Naive thymus-derived CD8-positive, alpha-beta T cell (primary cell): ENCODE results near the gene ATG10. TPM values are rescaled to one million over a fixed set of nuclear protein-coding genes. Genes with fewer than 3 reads are reported as not detected.

ENCODE experiments used
- ATAC-seq, 2 donors: fragments of 150-1000 bp; cut with Tn5 transposase in 1 of 2; sonication (Bioruptor Pico), chemical (Tn5 transposase) in 1 of 2; 1 replicate in 1 of 2; 2 replicates in 1 of 2; pipeline ENCODE4 v1.10.0; 2021; ENCODE audit warnings: mild to moderate bottlenecking in 2 of 2, moderate library complexity in 2 of 2
- POLR2A ChIA-PET: fragments of 350-600 bp; sonication (Branson Sonifier 250); formaldehyde crosslinking; loops from one replicate; lab custom pipeline; 2021; ENCODE audit warnings: antibody characterized with exemption; lab: Charles Lee
- DNase-seq, 10 donors: peaks; one replicate each; pipeline versions ENCODE4 v3.0.0 to v3.0.0-alpha.2; 2020 to 2022
- H3K27ac Mint-ChIP-seq, 10 donors: one replicate each; pipeline ENCODE4 v1.8.0; 2020 to 2022; ENCODE audit warnings: mild to moderate bottlenecking in 10 of 10, mixed read lengths in 10 of 10, moderate library complexity in 4 of 10, inconsistent platforms in 1 of 10
- H3K27me3 Mint-ChIP-seq, 5 donors: one replicate each; pipeline ENCODE4 v1.8.0; 2021 to 2022; ENCODE audit warnings: mixed read lengths in 5 of 5
- H3K36me3 Mint-ChIP-seq, 3 donors: one replicate each; pipeline ENCODE4 v1.8.0; 2020 to 2022; ENCODE audit warnings: mixed read lengths in 3 of 3, mild to moderate bottlenecking in 2 of 3, inconsistent platforms in 1 of 3
- H3K4me1 Mint-ChIP-seq, 4 donors: one replicate each; pipeline ENCODE4 v1.8.0; 2021 to 2022; ENCODE audit warnings: mixed read lengths in 4 of 4
- H3K4me3 Mint-ChIP-seq, 10 donors: one replicate each; pipeline ENCODE4 v1.8.0; 2020 to 2022; ENCODE audit warnings: mild to moderate bottlenecking in 10 of 10, mixed read lengths in 10 of 10, moderate library complexity in 6 of 10, inconsistent platforms in 1 of 10
- H3K9me3 Mint-ChIP-seq, 9 donors: one replicate each; pipeline ENCODE4 v1.8.0; 2020 to 2022; ENCODE audit warnings: mixed read lengths in 9 of 9, mild to moderate bottlenecking in 3 of 9, inconsistent platforms in 1 of 9, moderate library complexity in 1 of 9
- polyA plus RNA-seq, 3 donors: library from polyadenylated mRNA; unstranded; fragments of 300-500 nt; fragmentation: Illumina TruSeq; gene quantifications; one replicate each; pipeline ENCODE4 v1.2.3, GENCODE V29; 2021
- total RNA-seq, 8 experiments: library from RNA in 2 of 8; stranded (reverse) in 2 of 8; gene quantifications; one replicate each; pipeline ENCODE4 v1.2.3 and lab custom pipeline; 2021 to 2026

The ATG10 gene
- total and polyA plus RNA-seq, 5 experiments from 2014 or later = 9.2 to 11.8 (median 9.8) TPM

DNA sequence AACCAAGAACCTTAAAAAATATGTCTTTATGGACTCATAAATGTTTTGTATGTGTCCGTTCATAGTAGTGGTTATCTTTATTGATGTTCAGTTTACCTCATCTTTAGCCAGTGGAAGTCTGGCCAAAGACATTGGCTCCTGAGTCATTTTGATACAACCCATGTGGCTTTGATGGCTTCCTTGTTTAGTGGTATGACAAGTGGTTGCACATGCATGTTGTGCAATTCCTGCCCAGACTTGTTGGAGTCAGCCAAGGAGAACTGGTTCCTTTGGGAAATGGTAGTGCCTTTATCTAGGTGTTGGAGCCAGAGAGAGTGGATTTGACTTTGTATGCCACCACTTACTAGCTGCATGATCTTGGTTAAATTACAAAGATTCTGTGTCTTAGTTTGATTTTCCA lies 212.0 kb downstream of the ATG10 start:
- ATAC-seq = no peak
- H3K27me3 Mint-ChIP-seq = no peaks in the 10 kb centered on the region

DNA sequence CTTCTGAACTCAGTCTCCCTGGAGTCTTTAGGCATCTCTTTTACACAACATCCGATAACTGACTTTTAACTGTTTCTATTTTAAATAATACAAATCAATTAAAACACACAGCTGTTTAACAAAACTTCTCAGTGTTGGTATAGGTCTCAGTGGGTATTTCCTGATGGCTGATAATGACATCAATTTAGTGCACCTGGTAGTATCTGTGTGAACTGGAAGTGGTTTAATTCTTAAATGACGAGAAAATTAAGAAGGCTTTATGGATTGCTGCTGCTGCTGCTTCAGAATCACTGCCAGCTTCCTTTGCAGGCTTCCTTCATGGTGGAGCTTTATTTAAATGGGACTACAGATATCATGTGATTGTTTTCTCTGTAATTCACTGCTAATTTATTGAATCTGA lies 214.0 kb downstream of the ATG10 start:
- no peak for ATAC-seq
- POLR2A ChIA-PET = no interaction called here

More for the DNA sequence above, 212.0 kb downstream of the ATG10 start:
- H3K4me1 Mint-ChIP-seq = no peaks in the 10 kb centered on the region
- peaks cover 18 to 34% (median 30%) of the 10 kb centered on the region in 3 donors for H3K36me3 Mint-ChIP-seq
- POLR2A ChIA-PET = no interaction called here
- no peak overlapping the region for H3K27ac Mint-ChIP-seq
- DNase-seq = no peak
- H3K9me3 Mint-ChIP-seq = peaks cover 0 to 3% (median 0%) of the 10 kb centered on the region in 9 donors
- H3K4me3 Mint-ChIP-seq = no peak overlapping the region

DNA sequence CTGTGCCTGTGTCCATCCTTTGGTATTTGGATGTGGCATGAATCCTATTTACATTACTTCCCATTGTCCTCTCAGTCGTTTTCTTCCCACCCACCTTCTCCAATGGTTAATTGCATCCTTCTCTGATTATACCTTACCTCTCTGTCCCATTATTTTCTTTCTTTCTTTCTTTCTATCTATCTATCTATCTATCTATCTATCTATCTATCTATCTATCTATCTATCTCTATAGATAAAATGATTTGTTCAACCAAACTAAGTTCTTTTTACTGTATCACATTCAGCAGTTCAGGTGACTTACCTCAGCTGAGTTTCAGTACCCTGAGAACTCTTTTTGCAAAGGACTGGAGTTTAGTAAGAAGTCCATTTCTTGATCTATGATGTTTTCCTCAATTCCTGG lies 225.7 kb downstream of the ATG10 start:
- POLR2A ChIA-PET = no interaction called here
- peaks cover 0 to 1% (median 0%) of the 10 kb centered on the region in 4 donors for H3K4me1 Mint-ChIP-seq
- H3K4me3 Mint-ChIP-seq = no peak overlapping the region
- DNase-seq = no peak
- no peak for ATAC-seq
- no peaks in the 10 kb centered on the region for H3K27me3 Mint-ChIP-seq
- H3K9me3 Mint-ChIP-seq = peaks cover 0 to 5% (median 0%) of the 10 kb centered on the region in 9 donors
- peaks cover 0 to 19% (median 0%) of the 10 kb centered on the region in 3 donors for H3K36me3 Mint-ChIP-seq
- H3K27ac Mint-ChIP-seq = peak overlapping the region in 1 of 10 donors; percentile 6

More for the DNA sequence above, 214.0 kb downstream of the ATG10 start:
- Mint-ChIP-seq H3K4me1 (no peaks in the 10 kb centered on the region), H3K4me3 (no peak overlapping the region), H3K27ac (no peak overlapping the region), H3K36me3 (peaks cover 11 to 32% (median 32%) of the 10 kb centered on the region in 3 donors), H3K9me3 (peaks cover 0 to 3% (median 0%) of the 10 kb centered on the region in 9 donors), H3K27me3 (no peaks in the 10 kb centered on the region)
- DNase-seq = no peak

DNA sequence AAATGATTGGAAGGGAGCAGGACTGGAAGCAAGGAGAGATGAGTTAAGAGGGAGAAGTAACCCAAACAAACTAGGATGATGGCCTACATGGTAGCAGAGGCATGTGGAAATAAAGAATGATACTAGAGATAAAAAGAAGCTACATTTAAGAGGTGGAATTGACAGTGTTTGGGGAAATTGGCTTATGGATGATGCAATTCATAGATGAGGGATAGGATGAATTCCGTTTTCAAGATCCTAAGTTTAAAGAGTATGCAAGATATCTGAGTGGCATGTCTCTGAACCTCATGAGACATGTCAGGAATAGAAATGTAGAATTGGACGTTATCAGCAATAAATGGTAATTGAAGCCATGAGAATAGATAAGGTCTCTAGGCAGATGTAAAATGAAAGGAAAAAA lies 232.7 kb downstream of the ATG10 start:
- no peak for DNase-seq
- ATAC-seq = no peak
- no peak overlapping the region for H3K4me3 Mint-ChIP-seq
- H3K4me1 Mint-ChIP-seq = peaks cover 0 to 3% (median 0%) of the 10 kb centered on the region in 4 donors
- peaks cover 0 to 12% (median 0%) of the 10 kb centered on the region in 3 donors for H3K36me3 Mint-ChIP-seq
- H3K27me3 Mint-ChIP-seq = no peaks in the 10 kb centered on the region
- POLR2A ChIA-PET = no interaction called here
- no peaks in the 10 kb centered on the region for H3K9me3 Mint-ChIP-seq
- H3K27ac Mint-ChIP-seq = no peak overlapping the region

DNA sequence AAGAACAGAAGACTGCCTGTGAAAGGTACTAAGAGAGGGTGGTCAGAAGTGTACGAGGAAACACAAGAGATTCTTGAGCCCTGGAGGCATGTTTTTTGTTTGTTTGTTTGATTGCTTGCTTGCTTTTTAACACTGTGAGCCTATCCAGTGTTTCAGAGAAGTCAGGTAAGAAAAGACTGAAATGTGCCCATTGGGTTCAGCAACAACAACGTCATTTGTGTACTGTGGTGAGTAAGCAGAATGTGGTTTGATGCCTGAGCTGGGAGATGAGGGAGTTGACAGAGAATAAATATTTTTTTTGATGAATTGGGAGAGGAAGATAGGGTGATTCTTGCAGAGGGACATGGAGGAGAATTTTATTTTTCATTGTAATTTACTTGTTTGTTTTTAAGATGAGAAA lies 233.2 kb downstream of the ATG10 start:
- Mint-ChIP-seq H3K36me3 (peaks cover 0 to 11% (median 0%) of the 10 kb centered on the region in 3 donors), H3K9me3 (no peaks in the 10 kb centered on the region)
- ATAC-seq = no peak

DNA sequence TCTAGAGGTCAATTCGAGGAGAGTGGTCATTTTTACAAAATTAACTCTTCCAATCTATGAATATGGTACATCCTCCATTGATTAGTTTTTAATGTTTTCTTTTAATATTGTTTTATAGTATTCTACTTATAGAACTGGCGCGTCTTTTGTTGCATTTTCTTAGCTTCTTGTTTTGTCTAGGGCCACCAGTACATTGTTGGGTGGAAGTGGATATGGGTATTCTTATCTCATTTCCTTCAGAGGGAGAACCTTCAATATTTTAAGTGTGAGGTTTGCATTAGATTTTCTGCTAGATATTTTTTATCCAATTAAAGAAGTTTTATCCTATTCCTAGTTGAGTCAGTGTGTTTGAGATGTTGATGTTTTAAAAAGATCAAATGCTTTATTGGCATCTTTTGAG lies 236.5 kb downstream of the ATG10 start:
- DNase-seq = no peak
- Mint-ChIP-seq H3K36me3 (peaks cover 0 to 2% (median 0%) of the 10 kb centered on the region in 3 donors), H3K27ac (no peak overlapping the region), H3K27me3 (no peaks in the 10 kb centered on the region), H3K4me3 (no peak overlapping the region), H3K4me1 (peaks cover 0 to 3% (median 0%) of the 10 kb centered on the region in 4 donors), H3K9me3 (no peaks in the 10 kb centered on the region)
- POLR2A ChIA-PET = no interaction called here
- ATAC-seq = no peak

More for the DNA sequence above, 233.2 kb downstream of the ATG10 start:
- no peak overlapping the region for H3K27ac Mint-ChIP-seq
- POLR2A ChIA-PET = no interaction called here
- no peak for DNase-seq
- H3K4me3 Mint-ChIP-seq = no peak overlapping the region
- peaks cover 0 to 3% (median 0%) of the 10 kb centered on the region in 4 donors for H3K4me1 Mint-ChIP-seq
- H3K27me3 Mint-ChIP-seq = no peaks in the 10 kb centered on the region

DNA sequence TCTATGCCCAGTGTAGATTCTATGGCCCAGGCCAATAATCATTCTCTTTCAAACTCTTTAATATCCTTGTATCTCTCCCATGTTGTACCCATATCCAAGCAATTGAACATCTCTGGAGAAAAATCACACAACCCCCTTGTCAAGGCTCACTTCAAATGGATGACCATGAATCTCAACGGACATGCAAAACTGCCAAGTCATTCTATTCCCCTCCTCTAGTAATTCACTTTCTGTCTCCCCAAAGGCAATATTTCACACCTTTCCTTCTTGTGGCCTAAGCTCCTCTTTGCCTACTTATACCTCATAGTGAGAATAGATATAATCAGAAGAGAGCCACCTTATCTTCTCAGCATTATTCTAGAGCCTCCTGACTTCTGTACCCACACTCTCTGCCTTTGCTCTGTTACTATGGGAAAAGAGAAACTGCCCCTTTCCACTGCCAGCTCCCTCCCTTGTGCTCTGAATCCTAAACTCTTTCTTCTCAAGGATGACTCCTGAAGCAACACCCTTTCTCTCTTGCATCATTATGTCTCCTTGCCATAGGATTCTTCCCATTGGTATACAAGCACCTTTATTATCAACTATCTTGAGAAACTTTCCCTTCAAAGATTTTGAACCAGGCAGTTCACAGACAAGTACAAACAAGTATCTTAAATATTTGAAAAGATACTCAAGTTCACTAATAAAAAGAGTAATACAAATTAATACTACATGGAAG lies 240.2 kb downstream of the ATG10 start:
- POLR2A ChIA-PET = no interaction called here

DNA sequence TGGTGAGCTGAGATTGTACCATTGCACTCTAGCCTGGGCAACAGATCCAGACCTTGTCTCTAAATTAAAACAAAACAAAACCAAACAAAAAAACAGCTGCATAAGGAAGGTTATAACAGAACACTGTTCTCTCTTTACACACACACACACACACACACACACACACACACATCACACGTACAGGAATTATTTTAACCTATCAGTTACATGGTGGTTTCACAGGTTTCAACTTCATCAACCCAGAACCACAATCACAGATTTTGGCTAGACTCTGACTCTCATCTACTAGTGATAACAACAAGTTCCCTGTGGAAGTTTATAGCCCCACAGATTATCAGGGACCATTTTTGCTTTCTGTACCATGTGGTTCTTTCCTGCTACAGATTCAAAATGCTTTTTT lies 246.1 kb downstream of the ATG10 start:
- Mint-ChIP-seq H3K4me1 (peaks cover 0 to 2% (median 0%) of the 10 kb centered on the region in 4 donors), H3K9me3 (no peaks in the 10 kb centered on the region), H3K27me3 (no peaks in the 10 kb centered on the region), H3K36me3 (peaks cover 0 to 5% (median 0%) of the 10 kb centered on the region in 3 donors), H3K27ac (peak overlapping the region in 1 of 10 donors; percentile 45), H3K4me3 (no peak overlapping the region)
- ATAC-seq (no peak), DNase-seq (no peak)
- POLR2A ChIA-PET = no interaction called here

More for the DNA sequence above, 240.2 kb downstream of the ATG10 start:
- Mint-ChIP-seq H3K4me3 (no peak overlapping the region), H3K27ac (no peak overlapping the region), H3K4me1 (peaks cover 0 to 3% (median 0%) of the 10 kb centered on the region in 4 donors), H3K27me3 (no peaks in the 10 kb centered on the region), H3K36me3 (peaks cover 0 to 2% (median 0%) of the 10 kb centered on the region in 3 donors), H3K9me3 (no peaks in the 10 kb centered on the region)
- DNase-seq = no peak
- no peak for ATAC-seq

DNA sequence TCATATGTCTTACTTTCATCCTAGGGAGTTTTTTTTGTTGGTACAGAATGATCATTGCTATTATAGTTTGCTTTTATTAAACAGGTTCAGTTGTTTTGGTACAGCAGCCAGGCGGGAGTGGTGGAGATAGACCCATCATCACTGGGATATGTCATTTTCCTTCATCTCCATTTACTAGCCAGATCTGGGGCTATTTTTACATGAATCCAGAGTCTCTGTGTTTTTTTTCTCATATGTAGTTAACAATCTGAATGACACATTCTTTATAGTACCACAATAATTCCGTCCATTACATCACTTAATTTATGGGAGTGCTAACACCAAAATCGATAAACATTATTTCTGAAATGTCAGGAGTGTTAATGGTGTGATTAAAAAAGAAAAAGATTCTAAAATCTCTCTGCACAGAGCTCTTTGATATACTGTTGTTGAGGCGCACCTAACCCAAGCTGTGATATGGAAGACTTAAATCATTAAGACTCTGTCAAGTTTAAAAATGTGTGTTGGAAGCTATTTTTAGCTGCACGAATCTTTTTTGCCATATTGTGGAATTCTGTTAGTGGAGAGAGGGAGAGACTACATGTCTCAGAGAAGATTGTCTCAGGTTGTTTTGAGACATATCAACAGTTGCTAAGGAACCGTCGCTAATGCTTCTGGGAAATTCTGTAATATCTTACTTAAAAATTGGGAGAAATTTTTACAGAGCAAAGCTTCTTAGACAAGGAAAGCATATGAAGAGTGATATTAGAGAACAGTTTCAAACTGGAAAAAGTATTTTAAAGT lies 246.7 kb downstream of the ATG10 start:
- Mint-ChIP-seq H3K4me3 (no peak overlapping the region), H3K36me3 (peaks cover 0 to 5% (median 0%) of the 10 kb centered on the region in 3 donors), H3K27me3 (no peaks in the 10 kb centered on the region), H3K9me3 (no peaks in the 10 kb centered on the region), H3K27ac (no peak overlapping the region), H3K4me1 (peaks cover 0 to 2% (median 0%) of the 10 kb centered on the region in 4 donors)
- DNase-seq (no peak), ATAC-seq (no peak)
- POLR2A ChIA-PET = no interaction called here

DNA sequence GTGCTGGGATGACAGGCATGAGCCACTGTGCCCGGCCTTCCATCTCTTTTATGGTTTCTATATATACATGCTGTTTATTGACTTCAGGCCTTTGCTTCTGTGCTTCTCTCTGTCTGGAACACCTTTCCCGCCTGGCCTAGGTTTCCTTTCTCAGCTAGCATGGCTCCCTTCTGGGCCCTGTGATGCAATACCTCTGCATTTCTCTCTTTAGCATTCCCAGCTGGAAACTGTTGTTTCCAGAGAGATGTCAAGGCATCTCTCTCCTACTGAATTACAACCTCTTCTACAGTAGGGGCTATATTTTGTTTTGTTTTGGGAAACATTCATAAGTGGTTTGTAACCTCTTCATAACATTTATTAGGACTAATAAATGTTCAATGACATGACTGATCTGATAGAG lies 249.2 kb downstream of the ATG10 start:
- Mint-ChIP-seq H3K27ac (peak overlapping the region in 1 of 10 donors; percentile 55), H3K27me3 (no peaks in the 10 kb centered on the region)

DNA sequence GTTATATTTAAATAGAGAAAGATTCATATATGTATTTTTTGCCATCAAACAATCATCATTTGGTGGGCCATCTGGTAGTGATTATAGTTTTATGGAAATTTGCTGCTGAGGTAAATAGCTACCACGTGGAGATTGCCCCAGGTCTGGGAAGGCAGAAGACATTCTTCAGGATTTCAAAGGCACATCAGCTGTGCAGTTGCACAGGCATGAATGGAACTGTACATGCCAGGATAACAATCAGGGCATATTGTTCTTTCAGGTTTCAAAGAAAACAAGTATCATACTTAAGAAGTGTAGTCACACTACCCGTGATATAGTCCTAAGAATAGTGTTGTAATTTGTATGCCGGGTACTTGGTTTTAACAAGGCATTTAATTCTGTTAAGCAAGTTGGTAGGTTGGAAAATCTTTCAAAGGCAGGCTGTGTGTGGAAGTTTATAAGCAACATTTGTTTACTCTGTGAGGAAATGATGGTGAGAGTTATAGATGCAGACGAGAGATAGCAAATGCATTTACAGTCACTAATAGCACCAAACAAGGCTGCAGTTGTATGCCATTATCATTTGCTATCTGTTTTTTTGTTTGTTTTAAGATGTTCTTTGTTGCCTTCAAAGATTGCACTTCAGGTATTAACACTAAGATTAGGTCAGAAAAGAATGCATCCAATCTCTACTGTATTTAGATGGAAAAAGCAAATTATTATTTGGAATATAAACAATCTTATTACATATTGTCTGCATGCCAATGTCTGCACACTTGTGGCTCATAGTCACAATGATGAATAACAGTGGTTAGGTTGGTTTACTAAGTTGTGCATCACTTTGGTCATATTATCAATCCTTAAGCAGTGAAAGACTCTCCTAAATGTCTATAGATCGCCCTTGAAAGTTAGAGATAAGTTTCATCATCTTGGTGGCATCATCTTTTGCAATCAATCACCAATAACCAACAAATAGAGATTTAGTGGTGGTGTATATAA lies 251.1 kb downstream of the ATG10 start:
- POLR2A ChIA-PET = no interaction called here
- H3K27me3 Mint-ChIP-seq = no peaks in the 10 kb centered on the region
- no peak overlapping the region for H3K4me3 Mint-ChIP-seq
- no peak for ATAC-seq
- peaks cover 3 to 6% (median 4%) of the 10 kb centered on the region in 4 donors for H3K4me1 Mint-ChIP-seq
- H3K27ac Mint-ChIP-seq = peak overlapping the region in 1 of 10 donors; percentile 15
- no peak for DNase-seq
- peaks cover 0 to 5% (median 0%) of the 10 kb centered on the region in 3 donors for H3K36me3 Mint-ChIP-seq
- H3K9me3 Mint-ChIP-seq = no peaks in the 10 kb centered on the region

More for the DNA sequence above, 249.2 kb downstream of the ATG10 start:
- ATAC-seq (no peak), DNase-seq (no peak)
- Mint-ChIP-seq H3K4me3 (no peak overlapping the region), H3K36me3 (peaks cover 0 to 5% (median 0%) of the 10 kb centered on the region in 3 donors), H3K4me1 (peaks cover 3 to 6% (median 4%) of the 10 kb centered on the region in 4 donors), H3K9me3 (no peaks in the 10 kb centered on the region)
- POLR2A ChIA-PET = no interaction called here
